NCI-H2107 treated with DMSO at 0.1 percent for 48 hours (cell line): ENCODE measurements around the gene SMPD3.

Experiments used
- DNase-seq: peaks from one replicate; lab custom pipeline; 2025; ENCODE audit not compliant: unreplicated experiment; lab: John Stamatoyannopoulos, UW

Gene SMPD3

DNA sequence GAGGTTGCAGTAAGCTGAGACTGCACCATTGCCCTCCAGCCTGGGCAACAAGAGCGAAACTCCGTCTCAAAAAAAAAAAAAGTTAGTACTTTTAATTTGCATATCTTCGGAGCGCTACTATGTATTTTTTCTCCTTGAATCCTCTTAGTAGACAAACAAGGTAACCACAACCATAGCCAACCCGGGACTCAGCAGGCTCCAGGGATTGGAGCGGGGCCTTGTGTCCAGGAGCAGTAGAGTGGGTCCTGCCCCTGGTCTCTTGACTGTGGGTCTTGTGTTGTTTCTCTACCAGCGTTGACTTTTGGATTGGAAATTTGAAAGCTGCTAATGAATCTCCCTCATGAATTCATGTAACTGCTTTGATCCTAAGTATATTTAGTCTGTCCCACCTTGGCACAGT, 105.2 kb downstream of the SMPD3 start:
- DNase-seq: no peak

DNA sequence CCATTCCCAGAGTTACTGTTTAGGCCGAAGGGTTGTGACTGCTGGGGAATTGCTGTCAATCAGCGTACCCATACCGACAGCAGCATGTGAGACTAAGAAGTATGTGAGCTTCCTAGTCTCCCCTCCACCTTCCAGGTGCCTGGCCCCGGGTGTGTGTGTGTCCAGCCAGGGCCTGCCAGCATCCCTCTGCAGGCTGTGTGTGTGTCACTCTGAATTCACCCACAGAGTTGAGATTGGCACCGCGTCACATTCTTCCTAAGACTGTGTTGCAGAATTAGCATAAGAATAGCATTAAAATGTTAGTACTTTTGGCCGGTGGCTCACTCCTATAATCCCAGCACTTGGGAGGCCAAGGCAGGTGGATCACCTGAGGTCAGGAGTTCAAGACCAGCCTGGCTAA, 105.7 kb downstream of the SMPD3 start:
- no peak for DNase-seq

DNA sequence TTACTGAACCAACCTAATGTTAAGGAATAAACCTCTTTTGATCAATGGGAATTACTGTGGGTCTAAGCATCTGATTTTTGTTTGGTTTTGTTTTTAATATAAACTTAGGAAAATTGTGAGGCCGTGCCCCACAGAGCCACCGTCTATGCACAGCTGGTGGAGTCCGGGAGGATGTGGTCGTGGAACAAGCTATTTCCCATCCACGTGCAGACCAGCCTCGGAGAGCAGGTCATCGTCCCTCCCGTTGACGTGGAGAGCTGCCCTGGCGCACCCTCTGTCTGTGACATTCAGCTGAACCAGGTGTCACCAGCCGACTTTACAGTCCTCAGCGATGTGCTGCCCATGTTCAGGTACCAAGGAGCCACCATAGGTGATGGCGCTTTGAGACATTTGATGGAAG, 109.1 kb downstream of the SMPD3 start:
- DNase-seq: no peak

DNA sequence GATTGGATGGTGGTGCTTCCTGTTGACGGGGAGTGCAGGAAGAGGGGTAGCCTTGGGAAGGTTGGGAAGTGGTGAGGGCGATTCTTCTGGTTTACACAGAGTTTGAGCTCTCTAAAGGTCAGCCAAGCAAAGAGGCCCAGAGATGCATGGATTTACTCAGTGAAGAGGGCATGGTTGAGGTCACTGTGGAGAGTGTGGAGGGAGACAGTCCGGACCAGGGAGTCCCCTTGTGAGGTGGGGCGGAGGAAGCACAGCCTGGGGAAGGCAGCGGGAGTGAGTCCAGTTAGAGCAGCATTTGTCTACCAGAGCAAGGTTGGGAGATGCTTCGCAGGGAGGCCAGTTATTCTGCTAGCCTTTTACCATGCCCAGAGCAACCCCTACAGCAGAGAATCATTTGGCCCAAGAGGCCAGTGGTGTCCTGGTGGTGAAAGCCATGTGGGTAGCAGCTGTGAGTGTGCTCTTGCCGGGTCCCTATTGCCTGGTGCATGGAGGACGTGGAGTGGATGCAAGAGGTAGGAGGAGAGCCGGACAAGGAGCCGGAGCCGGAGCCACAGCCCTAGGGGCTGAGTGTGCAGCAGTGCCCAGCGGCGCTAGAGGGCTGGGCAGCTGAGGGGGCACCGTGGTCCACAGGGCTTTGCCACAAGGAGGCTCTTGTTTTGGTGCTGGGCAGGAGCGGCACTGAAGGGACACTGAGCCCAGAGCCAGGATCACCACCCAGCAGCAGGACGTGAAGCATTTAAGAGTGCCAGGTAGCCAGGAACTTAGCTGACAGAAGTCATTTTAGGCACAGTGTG, 109.8 kb downstream of the SMPD3 start:
- DNase-seq: no peak

DNA sequence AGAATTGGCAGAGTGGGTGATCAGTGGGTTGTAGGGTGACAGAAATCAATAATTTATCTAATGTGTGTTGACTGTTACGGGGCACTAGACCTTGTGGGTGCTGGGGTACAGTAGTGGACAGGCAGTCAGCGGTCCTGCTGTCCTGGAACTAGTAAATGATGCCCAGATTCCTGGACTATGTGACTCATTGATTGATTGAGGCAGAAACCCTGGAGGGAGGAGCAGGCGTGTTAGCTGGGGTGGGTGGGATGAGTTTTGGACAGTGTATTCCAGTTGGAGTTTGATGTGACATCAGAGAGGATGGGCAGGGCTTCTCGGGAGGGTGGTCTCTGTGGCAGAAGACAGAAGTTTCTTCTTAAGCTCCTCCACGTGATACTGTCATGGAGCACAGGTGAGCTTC, 113.1 kb downstream of the SMPD3 start:
- no peak for DNase-seq

DNA sequence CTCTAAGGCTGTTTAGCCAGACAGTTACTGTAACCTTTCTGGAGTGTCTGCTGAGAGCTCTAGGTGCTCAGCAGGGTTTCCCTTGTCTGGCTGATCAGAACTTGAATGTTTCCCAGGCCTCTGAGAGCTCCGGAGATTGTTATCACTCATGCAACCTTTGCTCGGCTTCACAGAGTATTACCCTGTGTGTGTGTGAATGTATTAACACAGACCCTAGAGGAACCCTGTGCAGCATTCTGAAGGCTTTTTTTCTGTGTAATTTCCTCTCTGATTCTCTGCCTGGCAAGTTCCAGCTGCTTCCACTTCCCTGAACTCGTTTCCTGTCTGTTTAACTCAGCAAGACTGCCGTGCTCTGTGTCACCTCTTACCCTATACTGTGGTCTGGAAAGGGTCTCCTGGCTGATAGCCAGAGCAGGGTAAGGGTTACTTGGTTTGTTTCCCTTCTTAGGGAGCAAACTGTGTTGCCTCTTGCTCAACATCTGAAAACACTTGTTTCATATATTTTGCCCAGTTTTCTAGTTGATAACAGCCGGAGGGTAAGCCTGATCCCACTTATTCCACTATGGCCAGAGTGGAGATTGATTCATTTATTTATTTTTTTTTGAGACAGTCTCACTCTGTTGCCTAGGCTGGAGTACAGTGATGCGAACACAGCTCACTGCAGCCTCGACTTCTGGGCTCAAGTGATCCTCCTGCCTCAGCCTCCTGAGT, 115.7 kb downstream of the SMPD3 start:
- peak; percentile 34 for DNase-seq

DNA sequence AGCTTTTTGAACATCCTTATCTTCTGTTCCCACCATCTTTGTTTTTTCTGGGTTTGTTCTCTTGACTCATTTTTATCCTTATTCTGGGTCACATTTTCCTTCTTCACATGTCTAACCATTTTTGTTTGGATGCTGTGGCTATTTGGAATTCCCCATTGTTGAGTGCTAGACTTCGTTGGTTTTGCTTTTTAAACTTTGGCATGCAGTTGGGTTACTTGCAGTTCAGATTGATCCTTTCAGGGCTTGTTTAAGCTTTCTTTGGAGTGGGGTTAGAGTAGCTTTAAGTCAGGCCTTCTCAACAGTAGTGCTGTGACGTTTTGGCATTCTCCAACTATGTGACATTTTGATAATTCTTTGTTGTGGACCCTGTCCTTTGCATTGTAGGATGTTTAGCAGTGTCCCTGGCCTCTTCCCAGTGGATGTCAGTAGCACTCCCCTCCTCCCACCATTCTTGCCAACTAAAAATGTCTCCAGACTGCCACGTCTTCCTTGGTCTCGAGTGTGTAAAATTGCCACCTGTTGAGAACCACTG, 116.4 kb downstream of the SMPD3 start:
- no peak for DNase-seq

DNA sequence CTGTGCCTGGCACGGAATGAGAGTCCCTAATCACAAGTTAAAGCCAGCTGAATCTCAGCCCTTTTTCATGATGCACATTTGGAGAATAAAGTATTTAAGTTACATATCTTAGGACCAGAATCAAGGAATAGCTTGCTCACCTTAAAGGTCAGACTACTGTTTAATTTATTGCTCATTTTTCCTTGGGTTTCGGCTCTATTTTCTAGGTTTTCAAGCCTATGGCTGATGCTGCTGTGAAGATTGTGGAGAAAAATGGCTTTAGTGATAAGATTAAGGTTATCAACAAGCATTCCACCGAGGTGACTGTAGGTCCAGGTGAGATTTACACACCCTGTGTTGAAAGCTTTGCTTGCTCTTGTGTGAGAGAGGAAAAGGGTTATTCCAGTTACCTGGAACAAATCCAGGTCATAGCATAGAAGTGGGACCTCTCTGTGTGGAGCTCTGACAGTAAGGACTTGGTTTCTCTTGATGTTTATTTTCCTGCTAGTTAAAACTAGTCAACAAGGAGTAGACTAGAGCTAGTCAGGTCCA, 119.4 kb downstream of the SMPD3 start:
- no peak for DNase-seq

DNA sequence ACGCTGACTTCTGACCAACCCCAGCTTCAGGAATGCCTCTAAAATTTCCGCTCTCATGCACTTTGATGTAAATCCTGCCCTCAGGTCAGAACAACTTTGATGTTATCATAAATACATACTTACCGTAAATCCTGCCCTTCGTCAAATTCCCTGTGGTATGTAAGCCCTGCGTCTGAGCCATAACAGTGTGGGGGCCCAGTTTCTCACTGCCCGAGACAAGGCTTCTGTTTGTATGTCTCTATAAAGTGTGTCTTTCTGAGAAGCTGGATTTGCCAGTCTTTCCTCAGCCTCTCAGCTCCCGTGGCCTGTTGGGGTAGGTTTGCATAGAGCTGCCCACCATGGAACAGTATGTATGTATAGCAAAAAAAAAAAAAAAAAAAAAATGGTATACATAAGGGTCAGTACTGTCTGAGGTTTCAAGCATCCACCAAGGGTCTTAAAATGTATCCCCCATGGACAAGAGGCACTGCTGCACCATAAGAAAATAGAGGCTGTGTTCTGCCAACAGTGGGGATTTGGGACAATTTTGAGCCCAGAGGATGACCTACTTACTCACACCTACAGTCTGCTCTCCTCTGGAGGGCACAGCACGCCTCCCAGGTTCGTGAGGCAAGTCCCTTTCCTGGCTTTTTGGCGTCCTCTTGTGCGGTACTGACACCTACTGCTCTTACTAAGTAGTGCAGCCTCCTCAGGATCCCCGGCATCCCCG, 120.0 kb downstream of the SMPD3 start:
- DNase-seq: peak; percentile 86

DNA sequence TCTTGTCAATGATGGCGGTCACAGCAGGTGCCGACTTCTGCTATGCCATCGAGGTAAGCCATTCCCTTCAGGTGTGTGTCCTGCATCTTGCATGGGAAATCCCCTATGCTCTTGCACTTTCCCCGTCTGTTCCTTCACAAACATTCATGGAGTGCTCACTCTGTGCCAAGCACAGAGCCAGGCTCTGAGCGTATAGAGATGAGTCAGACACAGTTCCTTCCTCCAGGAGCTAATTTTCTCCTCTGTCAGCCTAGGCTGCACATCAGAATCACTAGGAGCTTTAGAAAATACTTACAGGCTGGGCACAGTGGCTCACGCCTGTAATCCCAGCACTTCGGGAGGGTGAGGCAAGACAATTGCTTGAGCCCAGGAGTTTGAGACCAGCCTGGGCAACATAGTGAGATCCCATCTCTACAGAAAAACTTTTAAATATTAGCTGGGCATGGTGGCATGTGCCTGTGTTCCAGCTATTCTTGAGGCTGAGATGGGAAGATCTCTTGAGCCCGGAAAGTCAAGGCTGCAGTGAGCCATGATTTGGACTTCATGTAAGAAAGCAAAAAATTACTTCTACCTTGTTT, 123.4 kb downstream of the SMPD3 start:
- DNase-seq: no peak

DNA sequence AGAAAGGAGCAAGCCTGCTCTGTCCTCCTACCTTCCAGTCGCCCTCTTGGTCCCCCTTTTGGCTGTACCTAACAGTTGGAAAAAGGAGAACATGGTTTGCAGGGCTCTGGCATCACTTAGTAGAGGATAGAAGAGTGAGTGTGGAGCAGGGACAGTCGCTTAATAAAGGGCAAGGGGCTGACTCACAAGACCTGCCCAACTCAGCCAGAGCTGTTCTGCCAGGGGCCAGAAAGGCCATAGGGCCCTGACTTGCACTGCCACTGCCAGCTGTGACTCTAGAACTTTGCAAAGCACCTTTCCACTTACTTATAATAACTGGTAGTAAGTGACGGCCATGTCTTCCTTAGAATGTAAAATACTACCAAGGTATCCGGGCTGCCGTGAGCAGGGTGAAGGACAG, 124.0 kb downstream of the SMPD3 start:
- DNase-seq: no peak

DNA sequence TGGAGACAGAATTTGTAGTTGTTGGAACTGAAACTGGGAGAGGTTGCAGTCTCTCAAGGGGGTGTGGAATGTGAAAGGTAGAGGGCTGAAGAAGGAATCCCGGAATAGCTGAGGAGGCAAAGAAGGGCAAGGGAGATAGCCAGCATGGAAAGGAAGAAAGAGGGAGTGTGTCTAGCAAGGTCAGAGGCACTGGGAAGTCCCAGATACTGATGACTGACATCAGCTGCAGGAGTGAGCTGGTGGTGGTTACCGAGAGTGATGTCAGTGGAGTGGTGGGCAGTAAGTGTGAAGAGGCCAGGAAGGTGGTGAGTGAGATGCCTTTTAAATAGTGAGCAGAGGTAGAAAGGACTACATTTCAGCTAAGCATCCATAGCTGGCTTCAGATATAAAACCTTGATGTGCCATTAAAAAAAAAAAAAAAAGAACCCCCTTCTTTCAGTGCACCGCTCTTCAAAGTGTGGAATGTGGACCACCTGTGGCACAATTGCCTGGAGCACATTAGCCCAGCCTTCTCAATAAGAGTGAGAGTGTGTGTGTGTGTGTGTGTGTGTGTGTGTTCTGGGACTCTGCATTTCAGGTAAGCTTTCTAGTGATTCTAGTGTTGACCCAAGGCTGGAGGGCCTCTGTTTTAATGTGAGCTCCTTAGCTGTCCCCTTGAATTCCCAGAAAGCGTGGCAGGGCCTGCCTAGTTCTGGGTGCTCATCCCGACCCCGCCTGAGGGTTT, 129.0 kb downstream of the SMPD3 start:
- no peak for DNase-seq

DNA sequence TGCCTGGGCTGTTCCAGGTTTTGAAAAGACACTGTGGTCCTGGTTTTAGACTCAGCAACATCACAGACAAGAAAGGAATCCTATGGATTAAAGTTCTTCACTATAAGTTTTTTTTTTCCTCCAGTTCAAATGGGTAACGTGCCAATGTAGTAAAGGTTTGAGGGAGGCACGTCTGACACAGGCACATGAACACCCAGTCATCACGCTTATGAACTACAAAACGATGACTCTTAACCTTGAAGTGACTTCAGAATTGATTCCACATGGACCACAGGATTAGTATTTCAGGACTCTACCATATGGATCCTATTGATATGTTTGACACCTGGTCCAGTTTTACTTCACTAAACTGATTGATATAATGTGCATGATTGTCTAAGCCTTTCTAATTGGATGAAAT, 135.2 kb downstream of the SMPD3 start:
- DNase-seq: no peak

DNA sequence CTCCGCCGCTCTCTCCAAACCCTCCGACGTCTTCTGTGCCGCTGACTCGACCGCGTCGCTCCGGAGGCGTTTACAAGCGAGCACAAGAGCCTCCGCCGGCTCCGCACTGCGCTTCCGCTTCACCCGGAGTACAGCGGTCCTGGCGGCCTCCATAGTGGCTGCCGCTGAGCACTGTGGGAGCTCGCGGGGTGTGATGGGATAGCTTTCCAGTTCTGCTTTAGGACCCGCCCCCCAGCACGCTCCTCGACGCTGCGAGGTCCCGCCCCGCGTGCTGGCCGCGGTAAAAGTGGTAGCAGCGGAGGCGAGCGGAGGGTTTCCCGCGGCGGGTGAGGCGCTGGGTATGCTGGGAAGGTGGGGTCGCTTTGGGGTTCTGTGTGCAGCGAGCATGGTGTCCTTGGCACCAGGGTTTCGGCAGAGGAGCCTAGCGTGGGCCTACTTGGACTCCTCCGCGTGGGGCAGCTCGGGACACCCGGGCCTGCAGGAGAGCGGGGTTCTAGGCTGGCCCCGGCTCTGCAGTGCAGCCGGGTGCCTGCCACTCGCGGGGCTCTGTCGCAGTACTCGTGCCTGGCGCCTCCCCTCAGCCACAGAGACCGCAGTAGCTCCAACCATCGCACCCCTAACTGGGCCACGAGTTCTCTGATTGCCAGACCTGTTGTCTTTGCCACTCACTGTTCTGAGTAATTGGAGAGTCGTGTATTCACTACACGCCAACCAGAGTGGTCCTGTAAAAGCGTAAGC, 137.4 kb downstream of the SMPD3 start, which contains the start of the genes PRMT7 and SLC7A6OS:
Gene PRMT7 (plus strand): TSS at position 246 of the 738 bp plus-strand sequence. CDS start 4,961 bp downstream, outside the sequence.
Gene SLC7A6OS (minus strand): TSS at position 173 of the 738 bp plus-strand sequence. CDS start 20 bp downstream, at position 153.
- peak; percentile 74 for DNase-seq

DNA sequence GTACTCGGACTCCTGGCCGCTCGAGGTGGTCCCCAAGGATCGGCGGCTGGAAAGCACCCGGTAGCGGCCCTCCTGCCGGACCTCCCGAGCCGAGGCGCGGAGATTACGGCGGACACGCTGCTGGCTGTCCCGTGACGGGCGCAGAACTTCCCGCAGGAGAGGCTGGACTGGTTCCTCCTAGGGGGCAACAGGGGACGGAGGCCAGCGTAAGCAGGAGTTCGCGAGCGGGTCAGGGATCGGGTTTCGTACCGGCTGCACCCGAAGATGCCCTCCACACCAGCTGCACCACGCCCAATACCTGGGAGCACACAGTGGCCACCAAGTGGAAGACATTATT, 137.9 kb downstream of the SMPD3 start:
- DNase-seq: no peak

DNA sequence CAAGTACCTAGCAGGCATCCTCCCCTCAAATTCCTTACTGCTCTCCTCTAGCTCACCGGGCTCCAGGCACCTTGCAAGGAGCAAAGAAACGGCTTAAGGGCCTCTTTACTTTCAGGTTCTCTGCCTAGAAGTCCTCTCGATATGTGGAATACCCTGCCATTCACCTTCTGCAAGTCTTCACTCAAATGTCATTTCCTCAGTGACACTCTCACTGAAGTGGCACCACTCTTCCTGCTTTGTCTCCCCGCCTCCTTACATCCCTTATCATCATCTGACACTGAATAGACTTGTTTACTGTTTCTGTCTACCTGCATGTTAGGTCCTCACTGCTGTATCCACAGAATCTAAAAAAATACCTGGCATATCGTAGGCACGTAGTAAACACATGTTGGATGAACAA, 138.5 kb downstream of the SMPD3 start:
- DNase-seq: no peak
